Activated CD8-positive, alpha-beta memory T cell treated with anti-CD3 and anti-CD28 coated beads for 36 hours (primary cell): ENCODE measurements around the gene RNH1. TPM values are rescaled to one million over a fixed set of nuclear protein-coding genes. Genes with fewer than 3 reads are reported as not detected.

Experiments
- CTCF ChIA-PET: fragments of 350-600 bp; sonication (Branson Sonifier 250); formaldehyde crosslinking; loops from one replicate; lab custom pipeline; 2021; ENCODE audit warnings: antibody characterized with exemption; lab: Charles Lee
- POLR2A ChIA-PET: fragments of 350-600 bp; sonication (Branson Sonifier 250); formaldehyde crosslinking; loops from one replicate; lab custom pipeline; 2021; ENCODE audit warnings: antibody characterized with exemption; lab: Charles Lee
- total RNA-seq, 2 experiments: library from RNA; stranded (reverse); gene quantifications; one replicate each; pipeline ENCODE4 v1.2.3, GENCODE V29; 2021

RNH1 gene
- total RNA-seq, 2 experiments from 2014 or later = 120 TPM

DNA sequence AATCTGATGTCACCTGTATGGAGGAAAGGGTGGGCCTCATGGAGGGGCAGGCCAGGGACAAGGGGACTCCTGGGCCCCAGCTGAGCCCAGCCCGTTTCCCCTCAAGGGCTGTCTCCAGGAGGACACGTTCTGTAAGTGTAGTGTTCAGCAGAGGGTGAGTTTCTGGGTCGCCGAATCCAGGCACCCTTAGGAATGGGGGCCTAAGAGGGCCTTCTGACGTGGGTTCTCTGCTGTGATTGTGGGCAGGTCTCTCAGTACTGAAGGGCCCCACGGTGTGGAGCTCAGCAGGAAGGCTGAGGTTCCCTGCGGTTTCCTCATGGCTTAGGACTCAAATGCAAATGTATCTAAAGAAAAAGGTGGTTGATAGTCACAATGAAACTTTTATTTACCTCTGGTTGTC is 50.5 kb downstream of the RNH1 start:
- POLR2A ChIA-PET = interaction anchor here (0.7 kb wide), 1 partner anchor 9 kb away, joined by 3 read pairs; no protein-coding TSS in a partner anchor
- CTCF ChIA-PET = interaction anchor here (1.0 to 1.9 kb wide), 2 partner anchors 8 to 63 kb away, joined by 3 to 8 read pairs; no protein-coding TSS in a partner anchor

DNA sequence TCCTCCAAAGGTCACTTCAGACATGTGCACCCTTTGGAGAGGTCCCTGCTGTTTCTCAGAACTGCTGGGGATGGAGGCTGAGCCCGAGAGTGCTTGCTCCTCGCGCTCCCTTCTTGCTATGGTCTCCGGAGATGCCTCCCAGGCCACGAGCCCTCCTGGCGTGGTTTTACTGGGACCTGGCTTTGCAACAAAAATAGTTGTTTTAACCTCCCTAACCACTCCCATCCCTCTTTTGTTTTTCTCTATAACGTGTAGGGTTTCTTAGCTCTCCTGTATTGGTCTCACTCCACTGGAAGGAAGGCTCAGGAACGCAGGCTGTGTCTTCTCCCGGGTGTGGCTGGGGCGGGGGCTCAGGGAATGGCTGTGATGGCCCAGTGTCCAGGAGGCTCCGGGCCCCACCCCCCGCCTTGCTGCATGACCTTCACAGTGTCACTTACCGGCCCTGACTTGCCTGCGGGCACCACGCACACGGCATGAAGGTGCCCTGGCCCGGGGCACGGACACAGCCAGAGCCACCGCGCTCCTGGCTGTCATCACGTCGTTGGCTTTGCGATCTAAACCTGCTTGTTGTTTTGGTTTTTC is 51.4 kb downstream of the RNH1 start:
- ChIA-PET CTCF (interaction anchor here (1.6 to 1.9 kb wide), 2 partner anchors 7 to 49 kb away, joined by 3 to 8 read pairs; no protein-coding TSS in a partner anchor), POLR2A (interaction anchor here (0.6 to 0.7 kb wide), 2 partner anchors 8 to 10 kb away, joined by 3 read pairs; no protein-coding TSS in a partner anchor)

DNA sequence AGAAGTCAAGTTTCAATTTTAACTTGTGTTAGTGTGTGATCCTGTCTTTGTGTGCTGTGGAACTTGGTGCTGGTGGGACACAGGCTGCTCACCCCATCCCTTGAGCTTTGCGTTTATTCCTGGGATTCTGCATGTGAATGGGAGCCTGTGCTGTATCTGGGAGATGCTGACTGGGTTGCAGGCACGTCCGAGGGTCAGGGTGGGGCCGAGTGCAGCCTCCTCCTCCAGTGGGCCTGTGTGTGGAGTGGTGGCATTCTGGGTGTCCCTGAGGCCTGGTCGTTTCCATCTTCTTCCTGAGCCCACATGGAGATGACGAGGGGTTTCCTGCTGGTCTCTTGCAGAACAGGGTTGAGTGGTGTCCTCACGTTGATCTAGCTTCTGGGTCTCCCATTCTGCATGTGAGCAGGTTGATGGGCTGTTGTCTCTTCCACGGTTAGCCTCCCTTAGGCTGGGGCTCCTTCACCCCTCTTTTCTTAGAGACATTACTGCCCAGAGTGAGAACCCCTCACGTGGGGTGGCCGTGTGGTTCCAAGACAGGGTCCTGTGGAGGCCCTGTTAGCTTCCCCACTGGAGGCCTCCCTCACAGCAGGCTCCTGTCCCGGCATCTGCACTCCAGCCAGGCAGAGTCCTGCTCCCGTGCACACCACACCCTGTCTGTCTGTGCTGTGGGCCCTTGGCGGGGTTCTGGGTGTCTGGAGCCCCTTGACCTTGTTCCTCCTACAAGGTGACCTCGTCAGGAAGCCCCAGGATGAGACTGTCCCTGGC is 52.1 kb downstream of the RNH1 start:
- ChIA-PET POLR2A (interaction anchor here (0.6 kb wide), 1 partner anchor 11 kb away, joined by 3 read pairs; no protein-coding TSS in a partner anchor), CTCF (interaction anchor here (1.6 kb wide), 1 partner anchor 48 kb away, joined by 3 read pairs; no protein-coding TSS in a partner anchor)

DNA sequence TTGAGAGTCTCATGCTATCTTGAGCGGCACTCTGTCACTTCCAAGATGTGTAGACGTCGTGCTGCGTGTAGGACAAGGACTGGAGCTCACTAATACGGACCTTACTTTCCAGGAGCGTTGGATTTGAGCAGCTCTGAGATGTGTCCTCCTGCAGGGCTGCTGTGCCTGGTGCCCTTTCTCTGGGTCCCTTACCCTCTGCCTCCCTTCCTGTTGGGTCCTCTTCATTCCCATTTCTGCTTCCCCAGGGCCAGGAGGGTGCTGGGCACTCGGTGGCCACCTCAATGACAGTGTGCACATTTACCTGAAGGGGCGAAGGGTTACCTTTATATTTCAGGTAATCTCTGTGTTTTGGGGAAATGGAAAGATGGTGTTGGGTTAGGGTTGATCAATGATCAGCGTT is 53.0 kb downstream of the RNH1 start:
- POLR2A ChIA-PET = no interaction called here
- CTCF ChIA-PET = interaction anchor here (1.2 kb wide), 1 partner anchor 47 kb away, joined by 6 read pairs; no protein-coding TSS in a partner anchor

DNA sequence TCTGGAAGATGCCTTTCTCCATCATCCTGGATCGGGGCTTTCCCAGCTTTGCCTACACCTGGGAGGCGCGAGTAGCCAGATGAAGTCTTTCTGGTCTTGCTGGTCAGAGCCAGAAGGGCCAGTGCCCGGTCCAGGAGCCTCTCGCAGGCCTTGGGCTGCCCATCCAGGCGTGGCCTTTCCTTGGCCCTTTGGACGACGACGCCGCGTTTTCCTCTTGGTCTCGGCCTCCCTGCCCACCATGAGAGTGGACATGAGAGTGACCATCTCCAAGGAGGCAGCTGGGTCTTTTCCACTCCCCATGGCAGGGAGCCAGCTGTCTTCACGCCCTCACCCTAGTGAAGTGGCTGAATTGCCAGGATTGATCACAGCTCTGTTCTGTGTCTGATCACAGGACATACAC is 53.5 kb downstream of the RNH1 start:
- POLR2A ChIA-PET = no interaction called here
- CTCF ChIA-PET = interaction anchor here (0.6 to 1.2 kb wide), 3 partner anchors 38 to 65 kb away, joined by 3 to 6 read pairs (median 3); no protein-coding TSS in a partner anchor

DNA sequence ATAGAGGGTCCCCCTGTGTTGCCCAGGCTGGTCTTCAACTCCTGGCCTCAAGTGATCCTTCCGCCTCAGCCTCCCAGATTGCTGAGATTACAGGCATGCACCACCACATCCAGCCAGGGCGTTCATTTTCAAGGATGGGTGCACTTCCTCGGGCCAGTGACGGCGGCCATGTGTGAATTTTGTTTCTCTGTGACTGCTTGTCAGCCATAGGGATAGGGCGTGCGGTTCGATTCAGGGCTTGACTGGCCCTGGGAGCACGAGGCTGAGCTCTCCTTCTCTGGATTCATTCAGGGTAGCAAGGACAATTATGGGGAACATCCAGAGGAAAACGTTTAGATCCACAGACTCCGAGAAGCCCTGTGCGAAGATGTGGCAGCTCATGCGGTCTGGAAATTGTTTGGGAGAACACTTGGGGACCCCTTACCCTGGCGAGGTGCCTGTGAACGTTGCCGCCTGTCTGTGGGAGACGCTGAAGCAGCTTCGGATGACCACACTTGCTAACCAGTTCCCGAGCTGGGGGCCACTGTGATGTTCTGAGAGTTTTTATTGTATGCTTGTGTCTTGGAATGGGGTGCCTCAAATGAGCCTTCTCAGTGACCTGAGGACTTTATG is 54.0 kb downstream of the RNH1 start:
- CTCF ChIA-PET = interaction anchor here (0.6 to 1.2 kb wide), 3 partner anchors 39 to 66 kb away, joined by 3 to 6 read pairs (median 3); no protein-coding TSS in a partner anchor
- POLR2A ChIA-PET = no interaction called here

DNA sequence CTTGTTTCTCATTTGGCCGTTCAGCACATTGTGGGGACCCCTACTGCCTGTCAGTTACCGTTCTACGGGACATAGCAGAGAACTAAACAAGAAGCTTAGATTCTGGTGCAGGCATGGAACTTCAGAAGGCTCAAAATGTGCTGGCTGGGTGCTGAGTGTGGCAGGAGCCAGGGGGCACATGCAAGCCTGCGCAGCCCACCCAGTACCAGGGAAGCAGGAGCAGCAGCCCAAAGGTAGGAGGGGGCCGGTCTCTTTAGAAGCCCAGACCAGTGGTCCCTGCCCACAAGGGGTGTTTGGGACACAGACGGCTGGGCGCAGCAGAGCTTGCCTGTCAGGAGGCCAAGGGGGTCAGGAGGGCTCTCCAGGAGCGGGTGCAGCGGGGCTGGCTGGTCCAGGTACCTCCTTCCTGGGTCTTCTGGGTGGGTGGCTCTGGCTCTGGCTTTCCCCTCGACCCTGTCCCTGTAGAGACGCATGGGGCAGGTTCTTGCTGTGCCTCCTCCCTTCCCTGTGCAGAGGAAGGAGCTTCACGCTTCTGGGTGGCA is 54.8 kb downstream of the RNH1 start:
- ChIA-PET POLR2A (no interaction called here), CTCF (interaction anchor here (1.2 to 4.8 kb wide), 2 partner anchors 12 to 40 kb away, joined by 3 to 23 read pairs; partner anchors contain the start of gene ANO9)

DNA sequence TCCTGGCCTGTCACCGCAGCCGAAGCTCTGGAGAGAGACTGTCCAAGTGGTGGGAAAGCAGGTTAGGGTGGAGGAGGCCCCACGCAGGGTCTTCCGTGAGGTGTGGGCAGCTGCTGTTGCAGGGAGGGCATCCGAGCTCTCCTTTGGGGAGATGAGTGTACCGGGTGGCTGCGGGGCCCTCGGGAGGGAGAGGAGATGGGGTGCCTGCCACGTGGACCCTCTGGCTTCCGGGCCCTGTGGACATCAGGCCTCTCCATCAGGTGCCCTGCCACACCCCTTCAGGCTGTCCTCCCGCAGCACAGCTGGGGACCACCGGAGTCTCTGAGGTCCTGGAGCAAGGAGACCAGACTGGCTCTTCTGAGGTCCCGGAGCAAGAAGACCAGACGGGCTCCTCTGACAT is 55.3 kb downstream of the RNH1 start:
- POLR2A ChIA-PET = interaction anchor here (4.6 kb wide), 1 partner anchor 36 kb away, joined by 25 read pairs; the partner anchor contains the start of gene SIGIRR
- CTCF ChIA-PET = interaction anchor here (1.0 to 4.8 kb wide), 2 partner anchors 11 to 44 kb away, joined by 5 to 23 read pairs; partner anchors contain the start of gene ANO9

DNA sequence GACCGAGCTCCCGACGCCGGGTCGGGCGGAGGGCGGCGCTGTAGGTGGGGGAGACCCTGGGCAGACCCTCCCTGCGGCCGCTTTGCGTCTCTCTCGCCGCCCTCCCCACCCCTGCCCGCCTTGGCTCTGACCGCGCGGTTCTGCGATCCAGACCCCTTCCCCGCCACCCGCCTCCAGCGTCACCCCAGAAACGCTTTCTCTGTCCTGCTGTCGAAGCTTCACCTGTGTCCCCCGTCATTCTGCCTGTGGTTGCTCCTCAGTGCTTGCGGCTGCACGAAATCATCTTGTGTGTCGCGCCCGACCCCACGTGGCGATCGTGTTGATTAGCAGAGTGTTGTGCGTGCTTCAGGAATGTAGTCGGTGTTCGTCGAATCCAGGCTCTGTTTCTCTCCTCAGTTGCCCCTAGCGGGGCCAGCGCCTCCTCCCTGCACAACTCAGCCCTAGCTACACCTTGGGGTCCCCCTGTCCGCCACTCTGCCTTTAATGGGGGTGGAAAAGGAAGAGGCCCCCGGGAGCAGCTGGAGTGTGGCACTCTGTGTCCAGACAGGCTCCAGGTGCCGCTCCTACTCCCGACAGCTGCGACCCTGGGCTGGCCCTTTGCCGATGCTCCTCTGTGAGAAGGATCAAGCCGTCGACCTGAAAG is 56.1 kb downstream of the RNH1 start:
- ChIA-PET CTCF (interaction anchor here (0.8 to 4.8 kb wide), 3 partner anchors 10 to 200 kb away, joined by 3 to 23 read pairs (median 5); partner anchors contain the start of gene ANO9), POLR2A (interaction anchor here (0.5 to 4.6 kb wide), 3 partner anchors 35 to 130 kb away, joined by 4 to 25 read pairs (median 4); partner anchors contain the start of gene SIGIRR)

DNA sequence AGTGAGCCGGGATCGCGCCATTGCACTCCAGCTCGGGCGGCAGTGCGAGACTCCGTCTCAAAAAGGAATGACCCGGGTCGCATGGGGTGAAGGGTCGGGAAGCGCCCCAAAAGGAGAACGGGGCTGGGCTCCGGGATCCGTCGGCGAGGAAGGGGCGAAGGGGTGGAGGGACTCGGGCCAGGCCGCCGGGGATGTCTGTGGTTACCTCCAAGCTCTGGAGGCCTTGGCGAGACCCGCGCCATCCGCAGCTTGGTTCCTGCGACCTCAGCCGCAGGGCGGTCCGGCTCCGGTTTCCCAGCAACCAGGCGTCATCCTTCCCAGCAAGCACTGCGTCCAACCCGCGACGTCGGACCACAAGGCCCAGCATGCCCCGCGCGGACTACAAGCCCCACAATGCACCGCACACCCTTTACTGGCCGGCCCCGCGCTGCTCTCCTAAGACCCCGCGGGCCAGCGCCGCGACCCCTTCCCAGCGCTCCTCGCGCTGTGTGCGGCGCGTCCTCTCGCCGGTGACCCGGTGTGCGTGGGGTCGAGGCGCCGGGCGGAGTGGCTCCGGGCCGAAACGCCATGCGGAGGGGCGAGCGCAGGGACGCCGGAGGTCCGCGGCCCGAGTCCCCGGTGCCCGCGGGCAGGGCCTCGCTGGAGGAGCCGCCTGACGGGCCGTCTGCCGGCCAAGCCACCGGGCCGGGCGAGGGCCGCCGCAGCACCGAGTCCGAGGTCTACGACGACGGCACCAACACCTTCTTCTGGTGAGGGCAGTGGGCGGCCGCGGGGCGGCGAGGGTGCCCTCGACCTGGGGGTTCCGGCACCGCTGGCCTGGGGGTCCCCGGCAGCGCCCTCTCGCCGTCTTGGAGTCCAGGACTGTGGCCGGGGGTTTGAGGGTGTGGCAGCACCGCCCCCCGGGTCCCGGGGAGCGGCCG is 56.9 kb downstream of the RNH1 start, which contains the start of gene PTDSS2:
Gene PTDSS2, plus strand, starts transcription at position 391 of the 920 bp plus-strand sequence. Its CDS starts 177 bp downstream, at position 568.
- POLR2A ChIA-PET = interaction anchor here (0.5 to 4.6 kb wide), 6 partner anchors 28 to 276 kb away, joined by 3 to 25 read pairs (median 4); partner anchors contain the start of genes RNH1 and SIGIRR
- CTCF ChIA-PET = interaction anchor here (0.8 to 4.8 kb wide), 8 partner anchors 10 to 200 kb away, joined by 3 to 24 read pairs (median 6); partner anchors contain the start of genes ANO9, RNH1 and SIGIRR

DNA sequence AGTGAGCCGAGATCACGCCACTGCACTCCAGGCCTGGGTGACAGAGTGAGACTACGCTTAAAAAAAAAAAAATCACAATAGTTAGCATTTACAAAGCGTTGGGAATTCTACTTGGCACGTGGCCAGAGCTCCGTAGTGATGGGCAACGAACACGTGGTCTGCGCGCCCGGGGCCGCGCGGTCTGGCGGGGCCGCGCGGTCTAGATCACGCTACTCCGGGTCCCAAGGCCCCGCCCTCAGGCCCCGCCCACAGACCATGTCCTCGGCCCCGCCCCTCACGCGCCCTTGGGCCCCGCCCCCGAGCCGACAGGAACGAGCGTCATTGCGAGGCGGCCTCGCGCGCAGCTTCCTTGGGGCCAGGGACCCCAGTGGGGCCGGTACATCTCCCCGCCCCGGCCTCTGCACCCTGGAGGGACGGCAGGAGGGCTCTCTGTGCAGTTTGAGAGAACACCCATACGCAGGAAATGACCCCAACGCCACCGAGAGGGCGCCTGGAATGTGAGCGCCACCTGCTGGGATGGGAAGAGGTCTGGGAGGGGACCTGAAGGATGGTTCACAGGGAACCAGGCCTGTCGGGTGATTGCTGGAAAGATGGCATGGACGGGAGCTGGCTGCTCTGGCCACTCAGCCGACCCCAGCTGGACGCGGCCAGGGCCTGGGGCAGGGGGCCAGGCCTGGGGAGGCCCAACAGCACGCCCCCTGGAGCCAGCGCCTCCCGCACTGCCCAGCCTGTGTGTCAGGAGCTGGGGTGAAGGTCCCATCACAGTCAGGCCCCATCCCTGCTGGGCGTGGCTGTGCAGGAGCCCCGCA is 58.9 kb downstream of the RNH1 start:
- POLR2A ChIA-PET = interaction anchor here (0.6 to 4.6 kb wide), 13 partner anchors 8 to 356 kb away, joined by 3 to 25 read pairs (median 4); partner anchors contain the start of genes BET1L, HRAS, RIC8A and RNH1
- CTCF ChIA-PET = interaction anchor here (0.6 to 4.8 kb wide), 24 partner anchors 8 to 277 kb away, joined by 3 to 24 read pairs (median 4); partner anchors contain the start of genes ANO9, BET1L, RIC8A and RNH1

DNA sequence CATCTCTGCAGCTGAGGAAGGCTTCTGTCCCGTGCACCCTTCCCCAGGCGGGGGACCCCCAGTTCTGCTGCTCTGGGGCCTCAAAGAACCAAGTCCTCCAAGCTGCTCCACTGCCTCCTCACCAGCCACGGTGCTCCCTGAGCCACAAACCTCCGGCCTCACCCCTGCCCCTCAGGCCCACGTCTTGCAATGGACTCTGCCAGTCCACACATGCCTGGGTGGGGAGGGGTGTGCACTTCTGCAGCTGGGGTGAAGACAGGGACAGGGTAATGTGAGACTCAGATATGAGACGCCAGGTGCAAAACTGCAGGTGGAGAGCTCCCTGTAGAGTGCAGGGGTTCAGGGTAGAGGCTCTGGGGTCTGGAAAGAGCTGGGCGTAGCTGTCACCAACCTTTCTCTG is 60.2 kb downstream of the RNH1 start:
- ChIA-PET CTCF (interaction anchor here (0.9 to 1.5 kb wide), 2 partner anchors 71 to 72 kb away, joined by 3 to 4 read pairs; no protein-coding TSS in a partner anchor), POLR2A (interaction anchor here (4.6 kb wide), 1 partner anchor 31 kb away, joined by 25 read pairs; the partner anchor contains the start of gene SIGIRR)

DNA sequence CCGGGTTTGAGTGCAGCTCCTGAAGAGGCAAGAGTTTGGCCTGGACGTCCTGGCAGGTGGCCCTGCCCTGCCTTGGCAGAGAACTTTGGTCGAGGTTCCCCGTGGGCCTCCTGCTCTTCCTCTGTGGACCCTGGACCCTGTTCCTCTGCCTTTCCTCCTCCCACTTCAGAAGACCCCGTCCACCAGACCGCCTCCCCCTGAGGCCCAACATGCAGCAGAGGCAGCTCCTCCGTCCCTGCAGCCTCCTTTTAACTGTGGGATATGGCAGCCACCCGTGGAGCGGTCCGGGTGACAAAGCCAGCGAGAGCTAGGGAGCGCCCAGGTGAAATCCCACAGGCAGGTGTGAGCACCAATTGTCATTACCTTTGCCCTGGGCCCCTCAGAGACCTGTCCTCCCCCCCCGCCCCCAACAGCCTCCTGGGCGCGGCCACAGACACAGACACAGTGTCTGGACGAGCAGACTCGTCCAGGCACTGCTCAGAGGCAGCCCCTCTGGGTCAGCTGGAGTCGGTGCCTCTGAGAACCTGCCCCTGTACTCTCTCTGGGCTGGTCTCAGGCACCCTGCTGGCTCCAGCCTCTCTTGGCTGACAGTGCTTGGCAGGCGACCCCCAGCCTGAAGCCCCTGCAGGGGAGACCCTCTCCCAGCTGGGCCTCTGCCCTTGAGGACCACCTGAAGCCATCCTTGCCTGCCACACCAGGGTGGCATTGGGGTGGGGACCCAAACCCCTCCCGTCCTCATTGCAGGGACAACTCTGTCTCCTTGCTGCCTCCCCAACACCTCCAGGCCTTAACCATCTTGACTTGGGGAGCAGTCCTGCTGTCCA is 61.1 kb downstream of the RNH1 start:
- ChIA-PET CTCF (interaction anchor here (0.9 to 1.5 kb wide), 2 partner anchors 72 to 73 kb away, joined by 3 to 4 read pairs; no protein-coding TSS in a partner anchor), POLR2A (no interaction called here)
